Type B pancreatic cell (in vitro differentiated cells): ENCODE results near the gene OTULINL. TPM values are rescaled to one million over a fixed set of nuclear protein-coding genes. Genes with fewer than 3 reads are reported as not detected.

Experiments
- DNase-seq: peaks from one replicate; pipeline ENCODE4 v3.0.0; 2021; ENCODE audit warnings: mixed read lengths; ENCODE audit not compliant: unreplicated experiment; ENCODE audit errors: extremely low spot score
- H3K27ac Mint-ChIP-seq: 2 replicates; pipeline ENCODE4 v1.8.0; 2021; ENCODE audit warnings: mild to moderate bottlenecking, mixed read lengths
- H3K27me3 Mint-ChIP-seq: 2 replicates; pipeline ENCODE4 v1.8.0; 2021; ENCODE audit warnings: mixed read lengths
- H3K36me3 Mint-ChIP-seq: 2 replicates; pipeline ENCODE4 v1.8.0; 2021; ENCODE audit warnings: mixed read lengths
- H3K4me1 Mint-ChIP-seq: one replicate; pipeline ENCODE4 v1.8.0; 2021; ENCODE audit warnings: mixed read lengths; ENCODE audit not compliant: unreplicated experiment
- H3K4me3 Mint-ChIP-seq: 2 replicates; pipeline ENCODE4 v1.8.0; 2021; ENCODE audit warnings: mild to moderate bottlenecking, mixed read lengths
- H3K9me3 Mint-ChIP-seq: 2 replicates; pipeline ENCODE4 v1.8.0; 2021; ENCODE audit warnings: mixed read lengths
- CTCF ChIP-seq: fragments of 200-600 bp; sonication (generic); conservative IDR thresholded peaks from 2 replicates; pipeline ENCODE4 v1.5.0; 2021; ENCODE audit warnings: antibody characterized with exemption, mild to moderate bottlenecking
- total RNA-seq: library from RNA; stranded (reverse); gene quantifications from 2 replicates; pipeline ENCODE4 v1.2.1, GENCODE V29; 2021; ENCODE audit warnings: low replicate concordance

OTULINL gene
- total RNA-seq, 1 donor from 2014 or later = 7.1 TPM

DNA sequence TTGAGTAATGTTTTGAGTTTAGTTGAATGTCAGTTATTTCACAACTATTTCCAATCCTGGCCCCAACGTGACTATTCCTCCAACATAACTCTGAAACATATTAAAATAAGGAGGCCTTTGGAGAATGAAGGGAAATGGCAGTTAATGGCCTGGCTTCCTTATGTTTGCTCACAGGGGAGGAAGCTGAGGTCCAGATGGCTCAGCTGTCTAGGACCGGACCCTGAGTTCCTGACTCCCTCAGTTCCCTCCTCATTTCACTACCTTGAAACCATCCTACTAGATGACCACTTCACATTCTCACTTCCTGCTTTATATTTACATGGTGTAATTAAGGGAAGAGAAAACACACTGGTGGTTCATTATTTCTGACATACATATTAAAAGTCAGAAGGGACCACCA lies 6.6 kb downstream of the OTULINL start:
- no peak overlapping the region for H3K4me3 Mint-ChIP-seq

DNA sequence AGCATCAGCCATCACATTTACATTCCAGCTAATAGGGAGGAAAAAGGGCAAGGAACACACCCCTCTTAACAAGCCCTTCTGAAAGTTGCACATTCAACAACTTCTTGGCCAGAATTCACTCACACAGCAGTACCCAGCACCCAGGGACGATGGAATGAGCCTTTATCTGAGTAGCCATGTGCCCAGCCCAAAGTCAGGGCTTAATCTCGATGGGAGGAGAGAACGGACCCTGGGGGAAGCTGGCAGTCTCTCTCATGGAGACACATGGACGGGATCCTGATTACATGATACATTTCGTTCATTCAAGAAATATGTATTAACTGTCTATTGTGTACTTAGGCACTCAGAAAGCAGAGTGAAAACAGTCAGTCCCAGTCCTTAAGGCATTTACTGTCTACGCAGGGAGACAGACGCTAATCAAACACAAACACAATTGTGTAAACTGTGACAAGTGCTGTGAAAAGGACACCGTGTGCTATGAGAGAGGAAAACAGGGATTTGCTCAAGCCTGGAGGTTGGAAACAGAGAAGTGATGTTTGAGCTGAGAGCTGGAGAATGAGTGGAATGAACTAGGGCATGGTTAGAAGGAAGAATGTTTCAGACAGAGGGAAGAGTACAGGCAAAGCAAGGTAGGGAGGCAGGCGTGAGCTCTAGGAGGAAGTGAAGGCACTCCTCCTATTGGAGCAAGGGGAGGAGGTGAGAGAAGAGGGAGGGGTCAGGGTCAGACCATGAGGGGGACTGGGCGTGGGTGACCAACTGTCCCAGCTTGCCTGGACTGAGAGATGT lies 7.4 kb downstream of the OTULINL start:
- H3K27ac Mint-ChIP-seq = no peak overlapping the region
- H3K4me1 Mint-ChIP-seq = no peaks in the 10 kb centered on the region
- peak overlapping the region; percentile 1 for H3K4me3 Mint-ChIP-seq
- no peak for TF ChIP-seq CTCF
- no peak for DNase-seq
- H3K9me3 Mint-ChIP-seq = no peaks in the 10 kb centered on the region
- peaks cover 15% of the 10 kb centered on the region for H3K27me3 Mint-ChIP-seq
- peaks cover 7% of the 10 kb centered on the region for H3K36me3 Mint-ChIP-seq

More for the DNA sequence above, 6.6 kb downstream of the OTULINL start:
- peaks cover 23% of the 10 kb centered on the region for H3K27me3 Mint-ChIP-seq
- no peaks in the 10 kb centered on the region for H3K4me1 Mint-ChIP-seq
- no peaks in the 10 kb centered on the region for H3K9me3 Mint-ChIP-seq
- H3K36me3 Mint-ChIP-seq = peaks cover 7% of the 10 kb centered on the region
- H3K27ac Mint-ChIP-seq = no peak overlapping the region
- TF ChIP-seq CTCF = no peak
- no peak for DNase-seq

DNA sequence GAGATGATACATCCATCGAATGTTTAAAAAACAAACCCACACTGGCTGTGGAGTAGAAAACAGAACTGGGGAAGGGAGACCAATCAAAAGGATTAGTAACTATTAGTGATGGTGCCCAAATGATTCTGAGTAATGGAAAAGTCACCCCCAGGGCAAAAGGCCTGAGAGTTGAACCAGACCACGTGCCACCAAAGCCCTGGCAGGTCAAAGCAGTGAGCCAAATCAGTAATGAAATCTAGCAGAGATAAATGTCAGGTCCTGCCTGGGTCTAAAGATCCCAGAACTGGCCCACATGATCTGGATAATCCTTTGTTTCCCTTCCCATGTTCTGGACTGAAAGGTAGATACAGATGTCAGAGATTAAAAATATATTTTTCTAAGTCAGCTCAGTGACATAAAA lies 9.4 kb downstream of the OTULINL start:
- H3K27ac Mint-ChIP-seq = no peak overlapping the region
- H3K4me3 Mint-ChIP-seq = no peak overlapping the region
- no peak for TF ChIP-seq CTCF
- H3K9me3 Mint-ChIP-seq = no peaks in the 10 kb centered on the region
- H3K4me1 Mint-ChIP-seq = no peaks in the 10 kb centered on the region
- H3K27me3 Mint-ChIP-seq = no peaks in the 10 kb centered on the region
- DNase-seq = no peak
- H3K36me3 Mint-ChIP-seq = no peaks in the 10 kb centered on the region

DNA sequence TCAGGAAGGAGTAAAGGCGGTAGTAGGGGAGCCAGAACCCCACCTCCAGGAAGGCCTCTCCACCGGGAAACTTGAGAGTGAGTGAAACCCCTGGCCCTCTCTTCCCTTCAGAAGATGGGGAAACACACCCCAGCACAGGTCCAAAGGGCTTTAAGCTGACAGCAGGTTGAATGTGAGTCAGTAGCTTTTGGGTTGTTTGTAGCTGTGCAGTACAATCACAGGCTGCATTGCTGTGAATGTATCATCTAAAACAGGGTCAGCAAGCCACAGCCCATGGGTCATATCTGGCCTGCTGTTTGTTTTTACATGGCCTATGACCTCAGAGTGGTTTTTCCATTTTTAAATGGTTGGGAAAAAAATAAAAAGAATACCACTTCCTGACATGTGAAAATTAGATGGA lies 10.0 kb downstream of the OTULINL start:
- Mint-ChIP-seq H3K27ac (no peak overlapping the region), H3K36me3 (no peaks in the 10 kb centered on the region), H3K27me3 (no peaks in the 10 kb centered on the region), H3K4me3 (no peak overlapping the region), H3K9me3 (no peaks in the 10 kb centered on the region), H3K4me1 (no peaks in the 10 kb centered on the region)
- TF ChIP-seq CTCF = no peak
- no peak for DNase-seq

DNA sequence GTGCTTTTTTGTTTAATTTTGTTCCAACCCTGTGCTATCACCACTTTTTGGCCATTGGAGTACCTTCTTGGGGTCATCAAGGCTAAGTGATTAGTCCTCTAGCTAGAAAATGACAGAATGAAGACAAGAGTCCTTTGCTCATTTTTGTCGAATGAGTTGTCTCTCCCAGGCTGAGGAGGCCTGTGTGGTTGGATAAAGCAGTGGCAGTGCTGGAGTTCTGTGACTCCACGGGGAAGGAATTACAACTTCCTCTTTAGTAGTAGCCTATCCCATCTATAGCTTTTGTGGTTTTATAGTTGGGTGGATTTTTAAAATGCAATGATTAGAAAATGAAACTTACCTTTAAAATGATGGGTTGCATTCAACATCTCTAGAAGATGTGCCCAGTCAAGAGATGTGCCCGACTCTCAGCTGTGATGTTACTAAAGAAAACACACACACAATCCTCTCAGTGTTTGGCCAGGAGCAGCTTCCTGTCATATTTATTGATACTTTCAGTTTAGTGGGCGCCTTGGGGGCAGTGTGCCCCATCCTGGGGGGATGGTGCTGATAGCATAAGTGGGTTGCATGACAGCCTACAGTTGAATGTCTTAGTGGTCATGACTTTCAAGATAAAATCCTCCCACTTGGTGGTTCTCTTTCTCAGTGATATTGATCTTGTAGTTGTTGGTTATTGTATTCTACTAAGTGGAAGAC lies 11.9 kb downstream of the OTULINL start:
- no peak for DNase-seq
- H3K27ac Mint-ChIP-seq = no peak overlapping the region
- H3K36me3 Mint-ChIP-seq = no peaks in the 10 kb centered on the region

More for the DNA sequence above, 11.9 kb downstream of the OTULINL start:
- no peak for TF ChIP-seq CTCF
- no peaks in the 10 kb centered on the region for H3K27me3 Mint-ChIP-seq
- H3K4me3 Mint-ChIP-seq = no peak overlapping the region
- no peaks in the 10 kb centered on the region for H3K9me3 Mint-ChIP-seq
- H3K4me1 Mint-ChIP-seq = no peaks in the 10 kb centered on the region
